ENCODE data around the gene DDO.
A peak's percentile ranks its signal among the peaks of the same experiment; 100 is the strongest.

DDO gene

GRCh38 chr6:110352563-110353262 is 62.7 kb downstream of the DDO start:
- TF ChIP-seq TCF12 (IDR thresholded peaks at IDR 0.05; ENCODE audit: low read depth), result no peak
- no peak for TF ChIP-seq CREB1 (IDR thresholded peaks at IDR 0.05; ENCODE audit: low read depth)
- TF ChIP-seq USF1 (IDR thresholded peaks at IDR 0.05), result no peak
- no peak for TF ChIP-seq RAD21 (IDR thresholded peaks at IDR 0.05; ENCODE audit: low read depth)
- TF ChIP-seq ZBTB7A (IDR thresholded peaks at IDR 0.05; ENCODE audit: low read depth), result no peak
- TF ChIP-seq, protein P1, sequence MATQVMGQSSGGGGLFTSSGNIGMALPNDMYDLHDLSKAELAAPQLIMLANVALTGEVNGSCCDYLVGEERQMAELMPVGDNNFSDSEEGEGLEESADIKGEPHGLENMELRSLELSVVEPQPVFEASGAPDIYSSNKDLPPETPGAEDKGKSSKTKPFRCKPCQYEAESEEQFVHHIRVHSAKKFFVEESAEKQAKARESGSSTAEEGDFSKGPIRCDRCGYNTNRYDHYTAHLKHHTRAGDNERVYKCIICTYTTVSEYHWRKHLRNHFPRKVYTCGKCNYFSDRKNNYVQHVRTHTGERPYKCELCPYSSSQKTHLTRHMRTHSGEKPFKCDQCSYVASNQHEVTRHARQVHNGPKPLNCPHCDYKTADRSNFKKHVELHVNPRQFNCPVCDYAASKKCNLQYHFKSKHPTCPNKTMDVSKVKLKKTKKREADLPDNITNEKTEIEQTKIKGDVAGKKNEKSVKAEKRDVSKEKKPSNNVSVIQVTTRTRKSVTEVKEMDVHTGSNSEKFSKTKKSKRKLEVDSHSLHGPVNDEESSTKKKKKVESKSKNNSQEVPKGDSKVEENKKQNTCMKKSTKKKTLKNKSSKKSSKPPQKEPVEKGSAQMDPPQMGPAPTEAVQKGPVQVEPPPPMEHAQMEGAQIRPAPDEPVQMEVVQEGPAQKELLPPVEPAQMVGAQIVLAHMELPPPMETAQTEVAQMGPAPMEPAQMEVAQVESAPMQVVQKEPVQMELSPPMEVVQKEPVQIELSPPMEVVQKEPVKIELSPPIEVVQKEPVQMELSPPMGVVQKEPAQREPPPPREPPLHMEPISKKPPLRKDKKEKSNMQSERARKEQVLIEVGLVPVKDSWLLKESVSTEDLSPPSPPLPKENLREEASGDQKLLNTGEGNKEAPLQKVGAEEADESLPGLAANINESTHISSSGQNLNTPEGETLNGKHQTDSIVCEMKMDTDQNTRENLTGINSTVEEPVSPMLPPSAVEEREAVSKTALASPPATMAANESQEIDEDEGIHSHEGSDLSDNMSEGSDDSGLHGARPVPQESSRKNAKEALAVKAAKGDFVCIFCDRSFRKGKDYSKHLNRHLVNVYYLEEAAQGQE (IDR thresholded peaks at IDR 0.05; ENCODE audit: low read depth), result no peak
- no peak for TF ChIP-seq EP300 (IDR thresholded peaks at IDR 0.05; ENCODE audit: borderline replicate concordance)
- TF ChIP-seq TAF1 (IDR thresholded peaks at IDR 0.05; ENCODE audit: low read depth), result no peak
- no peak for TF ChIP-seq TEAD4 (IDR thresholded peaks at IDR 0.05)
- TF ChIP-seq FOXM1 (IDR thresholded peaks at IDR 0.05; ENCODE audit: borderline replicate concordance, low read depth), result no peak
- TF ChIP-seq NFIC (IDR thresholded peaks at IDR 0.05), result no peak
- TF ChIP-seq YY1 (IDR thresholded peaks at IDR 0.05; ENCODE audit: low read depth), result no peak
- no peak for TF ChIP-seq CEBPB (IDR thresholded peaks at IDR 0.05)
- TF ChIP-seq MAX (IDR thresholded peaks at IDR 0.05), result no peak
- no peak for TF ChIP-seq EGR1 (IDR thresholded peaks at IDR 0.05)

- TF ChIP-seq ZBTB7A (IDR thresholded peaks at IDR 0.05; ENCODE audit: low read depth), result no peak
- TF ChIP-seq TCF12 (IDR thresholded peaks at IDR 0.05; ENCODE audit: low read depth), result no peak
- no peak for TF ChIP-seq EGR1 (IDR thresholded peaks at IDR 0.05)
- TF ChIP-seq YY1 (IDR thresholded peaks at IDR 0.05; ENCODE audit: low read depth), result no peak
Measured at GRCh38 chr6:110351986-110352385, 63.4 kb downstream of the DDO start.

DNA sequence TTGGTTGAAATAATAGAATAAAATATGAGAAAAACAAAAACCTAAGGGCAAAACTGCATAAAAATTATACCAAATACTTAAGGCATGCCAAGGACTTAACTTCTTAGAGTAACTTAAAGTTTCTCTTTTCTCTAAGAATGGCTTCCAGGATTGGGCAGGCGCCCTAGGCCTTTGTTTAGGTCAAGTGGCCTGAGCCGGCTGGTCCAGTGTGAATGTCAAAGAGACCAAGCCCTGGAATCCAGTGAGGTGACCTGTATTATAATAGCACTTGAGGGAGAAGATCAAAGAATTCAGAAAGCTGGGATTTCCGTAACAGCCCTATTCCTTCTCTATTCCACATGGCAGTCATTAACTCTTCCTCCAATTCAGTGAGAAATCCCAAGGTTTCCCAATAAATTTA is 63.8 kb downstream of the DDO start:
- no peak for TF ChIP-seq USF1 (IDR thresholded peaks at IDR 0.05)
- TF ChIP-seq NFIC (IDR thresholded peaks at IDR 0.05), result no peak
- no peak for TF ChIP-seq YY1 (IDR thresholded peaks at IDR 0.05; ENCODE audit: low read depth)
- no peak for TF ChIP-seq RAD21 (IDR thresholded peaks at IDR 0.05; ENCODE audit: low read depth)
- no peak for TF ChIP-seq EGR1 (IDR thresholded peaks at IDR 0.05)

- TF ChIP-seq EP300 (IDR thresholded peaks at IDR 0.05; ENCODE audit: borderline replicate concordance) (no peak), TCF12 (IDR thresholded peaks at IDR 0.05; ENCODE audit: low read depth) (peak; percentile 26; the same call in 1 of the 2 replicates), MAX (IDR thresholded peaks at IDR 0.05) (no peak), YY1 (IDR thresholded peaks at IDR 0.05; ENCODE audit: low read depth) (no peak)
Measured at GRCh38 chr6:110348961-110349690, 66.2 kb downstream of the DDO start.

- TF ChIP-seq NFIC (IDR thresholded peaks at IDR 0.05), result no peak
- no peak for TF ChIP-seq TEAD4 (IDR thresholded peaks at IDR 0.05)
- TF ChIP-seq MAX (IDR thresholded peaks at IDR 0.05), result no peak
- no peak for TF ChIP-seq EP300 (IDR thresholded peaks at IDR 0.05; ENCODE audit: borderline replicate concordance)
- no peak for TF ChIP-seq YY1 (IDR thresholded peaks at IDR 0.05; ENCODE audit: low read depth)
- TF ChIP-seq RAD21 (IDR thresholded peaks at IDR 0.05; ENCODE audit: low read depth), result no peak
- TF ChIP-seq, protein P1 (IDR thresholded peaks at IDR 0.05; ENCODE audit: low read depth), result no peak
- TF ChIP-seq CREB1 (IDR thresholded peaks at IDR 0.05; ENCODE audit: low read depth), result no peak
- no peak for TF ChIP-seq ZBTB7A (IDR thresholded peaks at IDR 0.05; ENCODE audit: low read depth)
- no peak for TF ChIP-seq FOXM1 (IDR thresholded peaks at IDR 0.05; ENCODE audit: borderline replicate concordance, low read depth)
- no peak for TF ChIP-seq TCF12 (IDR thresholded peaks at IDR 0.05; ENCODE audit: low read depth)
- TF ChIP-seq EGR1 (IDR thresholded peaks at IDR 0.05), result no peak
- TF ChIP-seq USF1 (IDR thresholded peaks at IDR 0.05), result no peak
- no peak for TF ChIP-seq CEBPB (IDR thresholded peaks at IDR 0.05)
- no peak for TF ChIP-seq TAF1 (IDR thresholded peaks at IDR 0.05; ENCODE audit: low read depth)
Measured at GRCh38 chr6:110345025-110345424, 70.3 kb downstream of the DDO start.
